HT1080 (cell line): ENCODE measurements around the gene CD8B. TPM values are rescaled to one million over a fixed set of nuclear protein-coding genes. Genes with fewer than 3 reads are reported as not detected.

ENCODE experiments used
- DNase-seq: peaks from one replicate; pipeline ENCODE4 v3.0.0-alpha.2; 2015; ENCODE audit warnings: low read depth
- total RNA-seq: library from RNA; depleted of rRNA; stranded (reverse); fragments of >200 nt; shearing (Covaris generic); gene quantifications from 2 replicates; pipeline ENCODE4 v1.2.3, GENCODE V29; 2014

Gene CD8B
- total RNA-seq, 1 experiment from 2014 or later, result not detected

- DNase-seq, result no peak
Observed at GRCh38 chr2:86806059-86806857, 55.4 kb downstream of the CD8B start.

GRCh38 chr2:86800856-86801567 is 60.7 kb downstream of the CD8B start:
- DNase-seq, result no peak

- DNase-seq, result no peak
Observed at GRCh38 chr2:86794861-86795260, 66.8 kb downstream of the CD8B start.

GRCh38 chr2:86793752-86794151 is 67.9 kb downstream of the CD8B start:
- DNase-seq, result no peak

GRCh38 chr2:86791573-86791972 is 70.1 kb downstream of the CD8B start:
- no peak for DNase-seq

- DNase-seq, result no peak
Observed at GRCh38 chr2:86790676-86791572, 70.8 kb downstream of the CD8B start, which contains the start of gene CD8A. TSS of gene CD8A (minus strand) at chr2:86790913. CDS start at chr2:86790825, 88 bp downstream.

GRCh38 chr2:86790134-86790675 is 71.5 kb downstream of the CD8B start:
- DNase-seq, result no peak

- no peak for DNase-seq
Observed at GRCh38 chr2:86789687-86790133, 72.0 kb downstream of the CD8B start.

- no peak for DNase-seq
Observed at GRCh38 chr2:86788881-86789686, 72.6 kb downstream of the CD8B start.

- DNase-seq, result no peak
Observed at GRCh38 chr2:86788165-86788564, 73.5 kb downstream of the CD8B start.

GRCh38 chr2:86787736-86788135 is 74.0 kb downstream of the CD8B start:
- no peak for DNase-seq

- DNase-seq, result no peak
Observed at GRCh38 chr2:86786001-86786536, 75.6 kb downstream of the CD8B start.

GRCh38 chr2:86785456-86785855 is 76.2 kb downstream of the CD8B start:
- DNase-seq, result no peak

- no peak for DNase-seq
Observed at GRCh38 chr2:86783615-86784339, 77.9 kb downstream of the CD8B start.

- no peak for DNase-seq
Observed at GRCh38 chr2:86782748-86783147, 78.9 kb downstream of the CD8B start.

- DNase-seq, result no peak
Observed at GRCh38 chr2:86781363-86781762, 80.3 kb downstream of the CD8B start.

- no peak for DNase-seq
Observed at GRCh38 chr2:86779971-86780370, 81.7 kb downstream of the CD8B start.

GRCh38 chr2:86778957-86779356 is 82.7 kb downstream of the CD8B start:
- no peak for DNase-seq

GRCh38 chr2:86776532-86776931 is 85.2 kb downstream of the CD8B start:
- DNase-seq, result no peak
